HepG2 (cell line): ENCODE results near the gene GPR176. TPM values are rescaled to one million over a fixed set of nuclear protein-coding genes. Genes with fewer than 3 reads are reported as not detected.

Experiments
- ATAC-seq: fragments of 200-7000 bp; cut with Tn5 transposase; 3 replicates; pipeline ENCODE4 v1.9.1; 2020; ENCODE audit warnings: mild to moderate bottlenecking, moderate library complexity
- BruUV-seq: library from RNA; stranded (reverse); fragments of 400-500 nt; replicated peaks from 2 replicates; lab custom pipeline; 2021; lab: Mats Ljungman, UMichigan
- CTCF ChIA-PET: fragments of 300-600 bp; formaldehyde crosslinking; extraction: SDS; loops from one replicate; lab custom pipeline; 2021; ENCODE audit warnings: low total read pairs, inconsistent platforms, low intra/inter-chr PET ratio; lab: Yijun Ruan, JAX
- POLR2A ChIA-PET: fragments of 350-600 bp; sonication (Branson Sonifier 250); formaldehyde crosslinking; loops from one replicate; lab custom pipeline; 2020; ENCODE audit warnings: antibody characterized with exemption, inconsistent platforms; lab: Yijun Ruan, JAX
- DNase-seq: peaks from one replicate; pipeline ENCODE4 v3.0.0-alpha.2; 2015; ENCODE audit warnings: low spot score
- FAIRE-seq: peaks from 3 replicates; lab custom pipeline; 2011; peaks lifted over from hg19 to GRCh38; lab: Jason Lieb, UNC
- H2AFZ ChIP-seq: one replicate; pipeline ENCODE4 v1.6.1; 2011; ENCODE audit warnings: low read length, inconsistent platforms
- H3K27ac ChIP-seq: fragments of 300-600 bp; 3 replicates; pipeline ENCODE4 v1.8.0; 2011; ENCODE audit warnings: mixed run types, mild to moderate bottlenecking, mixed read lengths, low read length, inconsistent platforms; ENCODE audit not compliant: insufficient read depth; ENCODE audit errors: extremely low read length
- H3K27me3 ChIP-seq, 2 experiments: fragments of 200-600 bp in 1 of 2; 2 replicates in 1 of 2; 3 replicates in 1 of 2; pipeline versions ENCODE4 v1.6.0 to v1.8.0; 2011; ENCODE audit warnings: low read length in 2 of 2, mild to moderate bottlenecking in 2 of 2, moderate library complexity in 2 of 2, inconsistent platforms in 1 of 2; ENCODE audit not compliant: insufficient read depth in 2 of 2, control insufficient read depth in 1 of 2
- H3K36me3 ChIP-seq, 2 experiments: fragments of 200-600 bp in 1 of 2; replicated peaks in 1 of 2; 2 replicates in 1 of 2; 3 replicates in 1 of 2; pipeline versions ENCODE4 v1.5.1 to v1.8.0; 2011; ENCODE audit warnings: low read length in 2 of 2, inconsistent platforms in 1 of 2; ENCODE audit not compliant: insufficient read depth in 2 of 2, control insufficient read depth in 1 of 2
- H3K4me1 ChIP-seq: 2 replicates; pipeline ENCODE4 v1.5.1; 2012; ENCODE audit warnings: low read length, inconsistent platforms; ENCODE audit not compliant: insufficient read depth
- H3K4me2 ChIP-seq: 2 replicates; pipeline ENCODE4 v1.6.0; 2011; ENCODE audit warnings: low read depth, low read length, inconsistent platforms
- H3K4me3 ChIP-seq, 3 experiments: fragments of 200-600 bp in 1 of 3; sonication (generic), shearing (Covaris generic) in 1 of 3; replicated peaks in 1 of 3; 2 replicates each; pipeline ENCODE4 v1.5.1; 2011 to 2016; ENCODE audit warnings: low read length in 3 of 3, inconsistent platforms in 2 of 3, low read depth in 2 of 3, mild to moderate bottlenecking in 2 of 3, control low read depth in 1 of 3, mixed read lengths in 1 of 3; ENCODE audit not compliant: insufficient read depth in 1 of 3
- H3K79me2 ChIP-seq: one replicate; pipeline ENCODE4 v1.6.1; 2011; ENCODE audit warnings: low read length, inconsistent platforms; ENCODE audit not compliant: insufficient read depth
- H3K9ac ChIP-seq: 2 replicates; pipeline ENCODE4 v1.6.0; 2011; ENCODE audit warnings: mild to moderate bottlenecking, low read depth, low read length, inconsistent platforms; ENCODE audit not compliant: insufficient read depth
- H3K9me3 ChIP-seq: 2 replicates; pipeline ENCODE4 v1.5.1; 2012; ENCODE audit warnings: mild to moderate bottlenecking, low read length
- H4K20me1 ChIP-seq: 2 replicates; pipeline ENCODE4 v1.6.0; 2011; ENCODE audit warnings: inconsistent platforms, mild to moderate bottlenecking, low read length, moderate library complexity; ENCODE audit not compliant: insufficient read depth
- ADNP ChIP-seq: sonication (generic); formaldehyde crosslinking; IDR thresholded peaks from 2 replicates; pipeline ENCODE4 v1.4.0; 2020; ENCODE audit warnings: missing genetic modification reagents
- CERS6 ChIP-seq: sonication (generic); formaldehyde crosslinking; IDR thresholded peaks from 2 replicates; pipeline ENCODE4 v1.5.0; 2020; ENCODE audit warnings: missing genetic modification reagents
- IRF2 ChIP-seq: IDR thresholded peaks from 2 replicates; pipeline ENCODE4 v1.6.1; 2018; ENCODE audit warnings: missing genetic modification reagents, missing compliant biosample characterization
- JDP2 ChIP-seq: sonication (generic); formaldehyde crosslinking; IDR thresholded peaks from 2 replicates; pipeline ENCODE4 v1.8.1; 2022; ENCODE audit warnings: missing genetic modification reagents, borderline replicate concordance
- MYPOP ChIP-seq: sonication (generic); formaldehyde crosslinking; IDR thresholded peaks from 2 replicates; pipeline ENCODE4 v1.8.1; 2023; ENCODE audit warnings: mild to moderate bottlenecking, moderate library complexity, missing genetic modification reagents
- REPIN1 ChIP-seq: sonication (generic); formaldehyde crosslinking; IDR thresholded peaks from 2 replicates; pipeline ENCODE4 v1.8.0; 2022; ENCODE audit warnings: missing genetic modification reagents, low read depth, mild to moderate bottlenecking, borderline replicate concordance
- ZFP1 ChIP-seq: IDR thresholded peaks from 2 replicates; pipeline ENCODE4 v1.6.1; 2016
- WGBS: methylation state at CpG from one replicate; pipeline ENCODE4 v1.1.6; 2017; ENCODE audit warnings: low lambda C conversion rate; 5-methylcytosine and 5-hydroxymethylcytosine counted together
- in situ Hi-C: cut with HindIII; loops from 2 replicates; pipeline ENCODE4 v1.10.0; 2017; ENCODE audit warnings: low pct_unique_long_range_greater_than_20kb; ENCODE audit not compliant: extremely low pct_ligation_motif_present
- intact Hi-C: fragments of 100-400 bp; cut with micrococcal nuclease; formaldehyde crosslinking; loops from one replicate; pipeline ENCODE4 v1.10.0; 2022; ENCODE audit not compliant: unreplicated experiment
- polyA plus RNA-seq, 8 experiments: library from polyadenylated mRNA; depleted of rRNA in 3 of 8; stranded (reverse) in 7 of 8; unstranded in 1 of 8; fragments of >200 nt; fragmentation: Illumina TruSeq in 4 of 8; extraction: Trizol in 4 of 8; gene quantifications; 2 replicates each; pipeline versions ENCODE4 v1.2.1 to v1.2.3, GENCODE V29; 2011 to 2016; ENCODE audit warnings: low read depth in 4 of 8, missing spikeins in 1 of 8, mixed read lengths in 1 of 8; ENCODE audit not compliant: insufficient read depth in 1 of 8
- total RNA-seq, 5 experiments: library from RNA; depleted of rRNA; stranded (reverse); fragments of >200 nt; fragmentation: Illumina TruSeq; extraction: Trizol; gene quantifications; 2 replicates each; pipeline ENCODE4 v1.2.3, GENCODE V29; 2016; ENCODE audit warnings: low read depth in 1 of 5
- TF ChIP-seq, protein P1 (sequence below): sonication (generic); formaldehyde crosslinking; IDR thresholded peaks from 2 replicates; pipeline ENCODE4 v1.5.1; 2020; ENCODE audit warnings: mild to moderate bottlenecking, missing genetic modification reagents, moderate library complexity

Gene GPR176
- total and polyA plus RNA-seq, 2 of the 13 experiments (the other 11 are each of a cell fraction or from before 2014, with no cell fraction given), result 0.11 to 0.20 TPM

GRCh38 chr15:39868396-39868795 is 51.7 kb downstream of the GPR176 start (continued):
- TF ChIP-seq, protein P1, sequence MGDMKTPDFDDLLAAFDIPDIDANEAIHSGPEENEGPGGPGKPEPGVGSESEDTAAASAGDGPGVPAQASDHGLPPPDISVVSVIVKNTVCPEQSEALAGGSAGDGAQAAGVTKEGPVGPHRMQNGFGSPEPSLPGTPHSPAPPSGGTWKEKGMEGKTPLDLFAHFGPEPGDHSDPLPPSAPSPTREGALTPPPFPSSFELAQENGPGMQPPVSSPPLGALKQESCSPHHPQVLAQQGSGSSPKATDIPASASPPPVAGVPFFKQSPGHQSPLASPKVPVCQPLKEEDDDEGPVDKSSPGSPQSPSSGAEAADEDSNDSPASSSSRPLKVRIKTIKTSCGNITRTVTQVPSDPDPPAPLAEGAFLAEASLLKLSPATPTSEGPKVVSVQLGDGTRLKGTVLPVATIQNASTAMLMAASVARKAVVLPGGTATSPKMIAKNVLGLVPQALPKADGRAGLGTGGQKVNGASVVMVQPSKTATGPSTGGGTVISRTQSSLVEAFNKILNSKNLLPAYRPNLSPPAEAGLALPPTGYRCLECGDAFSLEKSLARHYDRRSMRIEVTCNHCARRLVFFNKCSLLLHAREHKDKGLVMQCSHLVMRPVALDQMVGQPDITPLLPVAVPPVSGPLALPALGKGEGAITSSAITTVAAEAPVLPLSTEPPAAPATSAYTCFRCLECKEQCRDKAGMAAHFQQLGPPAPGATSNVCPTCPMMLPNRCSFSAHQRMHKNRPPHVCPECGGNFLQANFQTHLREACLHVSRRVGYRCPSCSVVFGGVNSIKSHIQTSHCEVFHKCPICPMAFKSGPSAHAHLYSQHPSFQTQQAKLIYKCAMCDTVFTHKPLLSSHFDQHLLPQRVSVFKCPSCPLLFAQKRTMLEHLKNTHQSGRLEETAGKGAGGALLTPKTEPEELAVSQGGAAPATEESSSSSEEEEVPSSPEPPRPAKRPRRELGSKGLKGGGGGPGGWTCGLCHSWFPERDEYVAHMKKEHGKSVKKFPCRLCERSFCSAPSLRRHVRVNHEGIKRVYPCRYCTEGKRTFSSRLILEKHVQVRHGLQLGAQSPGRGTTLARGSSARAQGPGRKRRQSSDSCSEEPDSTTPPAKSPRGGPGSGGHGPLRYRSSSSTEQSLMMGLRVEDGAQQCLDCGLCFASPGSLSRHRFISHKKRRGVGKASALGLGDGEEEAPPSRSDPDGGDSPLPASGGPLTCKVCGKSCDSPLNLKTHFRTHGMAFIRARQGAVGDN (CRISPR knock-in tag), result no peak
- TF ChIP-seq ZFP1 (no peak), MYPOP (CRISPR knock-in tag) (no peak)

GRCh38 chr15:39864116-39864515 is 56.0 kb downstream of the GPR176 start:
- POLR2A ChIA-PET, result no interaction called here

More at GRCh38 chr15:39864116-39864515, 56.0 kb downstream of the GPR176 start:
- no peaks in the 10 kb centered on the region for H3K79me2 ChIP-seq
- no peaks in the 10 kb centered on the region for H3K9me3 ChIP-seq
- FAIRE-seq (no peak), DNase-seq (no peak), ATAC-seq (no peak)
- intact Hi-C loops, result no loop called here
- H3K4me1 ChIP-seq, result peaks cover 8% of the 10 kb centered on the region; the same call in 1 of the 2 replicates
- no peak for TF ChIP-seq IRF2 (CRISPR knock-in tag)
- no peak for TF ChIP-seq JDP2
- no peak for TF ChIP-seq ADNP (CRISPR knock-in tag)
- no peak for TF ChIP-seq CERS6 (CRISPR knock-in tag)
- TF ChIP-seq REPIN1, result no peak
- in situ Hi-C loops, result no loop called here
- no peak overlapping the region for H3K9ac ChIP-seq
- H3K27ac ChIP-seq, result no peak overlapping the region
- BruUV-seq, result no TSS peak
- H4K20me1 ChIP-seq, result no peaks in the 10 kb centered on the region; the same call in 1 of the 2 replicates
- CTCF ChIA-PET, result no interaction called here
- no peak overlapping the region for H3K4me3 ChIP-seq
- H2AFZ ChIP-seq, result no peak overlapping the region
- H3K27me3 ChIP-seq, result peaks cover 0 to 8% of the 10 kb centered on the region in 2 experiments; a peak in 2 of 5 replicates
- H3K4me2 ChIP-seq, result no peak overlapping the region
- H3K36me3 ChIP-seq, result no peaks in the 10 kb centered on the region
- 0% methylated on average over 1 of the region's 1 CpG for whole genome bisulfite sequencing
